ENCODE results near the gene NCOR1. TPM values are rescaled to one million over a fixed set of nuclear protein-coding genes. Genes with fewer than 3 reads are reported as not detected.

NCOR1 gene
- total RNA-seq, 1 experiment from 2014 or later, result 124 TPM

DNA sequence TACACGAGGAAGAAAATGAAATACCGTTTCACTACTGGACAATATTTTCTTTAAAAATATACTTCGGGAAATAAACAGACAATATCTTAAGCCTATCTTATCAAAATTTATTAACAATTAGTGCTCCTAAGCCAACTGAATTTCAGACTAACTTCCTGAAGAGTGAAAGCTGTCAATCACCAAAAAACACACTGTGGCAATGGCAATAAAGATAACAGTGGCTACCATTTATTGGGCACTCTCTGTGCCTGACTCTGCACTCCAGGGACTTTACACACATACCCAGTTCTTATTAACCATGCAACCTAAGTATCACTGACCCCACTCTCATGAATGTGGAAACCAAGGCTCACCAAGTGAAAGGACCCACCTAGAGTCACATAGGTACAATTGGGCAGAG is 83.7 kb downstream of the NCOR1 start:
- peaks cover 4% of the 10 kb centered on the region; the same call in 1 of the 2 replicates for H3K9me3 Mint-ChIP-seq
- POLR2A ChIA-PET, result no interaction called here
- CTCF ChIA-PET, result no interaction called here
- H3K27ac Mint-ChIP-seq, result no peak overlapping the region
- TF ChIP-seq, protein P1, sequence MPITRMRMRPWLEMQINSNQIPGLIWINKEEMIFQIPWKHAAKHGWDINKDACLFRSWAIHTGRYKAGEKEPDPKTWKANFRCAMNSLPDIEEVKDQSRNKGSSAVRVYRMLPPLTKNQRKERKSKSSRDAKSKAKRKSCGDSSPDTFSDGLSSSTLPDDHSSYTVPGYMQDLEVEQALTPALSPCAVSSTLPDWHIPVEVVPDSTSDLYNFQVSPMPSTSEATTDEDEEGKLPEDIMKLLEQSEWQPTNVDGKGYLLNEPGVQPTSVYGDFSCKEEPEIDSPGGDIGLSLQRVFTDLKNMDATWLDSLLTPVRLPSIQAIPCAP (CRISPR knock-in tag; IDR thresholded peaks at IDR 0.05), result no peak
- TF ChIP-seq, protein P2, sequence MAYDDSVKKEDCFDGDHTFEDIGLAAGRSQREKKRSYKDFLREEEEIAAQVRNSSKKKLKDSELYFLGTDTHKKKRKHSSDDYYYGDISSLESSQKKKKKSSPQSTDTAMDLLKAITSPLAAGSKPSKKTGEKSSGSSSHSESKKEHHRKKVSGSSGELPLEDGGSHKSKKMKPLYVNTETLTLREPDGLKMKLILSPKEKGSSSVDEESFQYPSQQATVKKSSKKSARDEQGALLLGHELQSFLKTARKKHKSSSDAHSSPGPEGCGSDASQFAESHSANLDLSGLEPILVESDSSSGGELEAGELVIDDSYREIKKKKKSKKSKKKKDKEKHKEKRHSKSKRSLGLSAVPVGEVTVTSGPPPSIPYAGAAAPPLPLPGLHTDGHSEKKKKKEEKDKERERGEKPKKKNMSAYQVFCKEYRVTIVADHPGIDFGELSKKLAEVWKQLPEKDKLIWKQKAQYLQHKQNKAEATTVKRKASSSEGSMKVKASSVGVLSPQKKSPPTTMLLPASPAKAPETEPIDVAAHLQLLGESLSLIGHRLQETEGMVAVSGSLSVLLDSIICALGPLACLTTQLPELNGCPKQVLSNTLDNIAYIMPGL (CRISPR knock-in tag; IDR thresholded peaks at IDR 0.05), result no peak
- no peak for TF ChIP-seq ZNF232 (CRISPR knock-in tag; IDR thresholded peaks at IDR 0.05)
- no peak for TF ChIP-seq TEAD4 (CRISPR knock-in tag; IDR thresholded peaks at IDR 0.05)
- no peak for TF ChIP-seq TCF7 (CRISPR knock-in tag; IDR thresholded peaks at IDR 0.05; ENCODE audit: low read depth)
- no peak for TF ChIP-seq FOXK1 (CRISPR knock-in tag; IDR thresholded peaks at IDR 0.05)
- TF ChIP-seq TP53 (CRISPR knock-in tag; IDR thresholded peaks at IDR 0.05), result no peak
- TF ChIP-seq FOXJ3 (CRISPR knock-in tag; IDR thresholded peaks at IDR 0.05; ENCODE audit: borderline replicate concordance), result no peak
- TF ChIP-seq, protein P3, sequence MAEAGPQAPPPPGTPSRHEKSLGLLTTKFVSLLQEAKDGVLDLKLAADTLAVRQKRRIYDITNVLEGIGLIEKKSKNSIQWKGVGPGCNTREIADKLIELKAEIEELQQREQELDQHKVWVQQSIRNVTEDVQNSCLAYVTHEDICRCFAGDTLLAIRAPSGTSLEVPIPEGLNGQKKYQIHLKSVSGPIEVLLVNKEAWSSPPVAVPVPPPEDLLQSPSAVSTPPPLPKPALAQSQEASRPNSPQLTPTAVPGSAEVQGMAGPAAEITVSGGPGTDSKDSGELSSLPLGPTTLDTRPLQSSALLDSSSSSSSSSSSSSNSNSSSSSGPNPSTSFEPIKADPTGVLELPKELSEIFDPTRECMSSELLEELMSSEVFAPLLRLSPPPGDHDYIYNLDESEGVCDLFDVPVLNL (CRISPR knock-in tag; IDR thresholded peaks at IDR 0.05; ENCODE audit: borderline replicate concordance, low read depth), result no peak
- no peak for DNase-seq (ENCODE audit: low spot score)
- H3K27me3 Mint-ChIP-seq (ENCODE audit: low read depth), result no peaks in the 10 kb centered on the region
- no peak for ATAC-seq
- H3K4me3 Mint-ChIP-seq, result no peak overlapping the region
- no peaks in the 10 kb centered on the region for H3K4me1 Mint-ChIP-seq
- peaks cover 16% of the 10 kb centered on the region for H3K36me3 Mint-ChIP-seq

DNA sequence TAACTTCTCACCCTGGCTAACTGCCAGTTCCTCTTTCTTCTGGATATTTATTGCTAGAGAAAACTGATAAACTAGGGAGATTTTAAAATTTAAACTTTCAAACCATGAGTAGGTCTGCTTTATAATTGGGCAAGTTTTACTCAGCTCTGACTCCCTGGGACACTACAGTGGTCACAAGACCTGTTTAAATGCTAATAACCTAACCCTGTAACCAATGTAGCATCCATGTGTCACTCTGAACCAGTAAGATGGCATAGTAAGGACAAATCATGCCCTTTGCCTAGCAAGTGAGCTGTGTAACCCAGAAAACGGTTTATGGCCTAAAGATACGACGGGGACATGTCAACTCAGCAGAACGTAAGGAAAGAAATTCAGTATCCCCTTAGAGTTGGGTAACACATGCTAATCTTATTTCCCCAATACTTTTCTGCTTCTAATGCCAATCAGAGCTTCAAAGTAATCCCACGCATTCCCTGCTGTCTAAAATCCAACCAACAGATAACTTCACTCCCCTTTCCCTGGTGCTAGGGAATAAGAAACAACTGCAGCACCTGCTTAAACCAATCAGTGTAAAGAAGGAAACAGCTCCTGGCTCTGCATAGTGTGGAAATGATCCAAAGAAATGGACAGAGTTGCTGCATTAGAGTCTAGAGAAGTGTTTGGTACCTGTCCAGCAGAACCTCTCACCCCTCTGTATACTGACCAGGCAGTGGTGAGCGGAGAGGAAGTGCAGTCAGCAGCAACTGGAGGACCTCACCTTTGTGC is 85.7 kb downstream of the NCOR1 start:
- ChIA-PET CTCF (no interaction called here), POLR2A (no interaction called here)
- H3K27ac Mint-ChIP-seq, result peak overlapping the region; percentile 4; the same call in 1 of the 2 replicates
- H3K4me1 Mint-ChIP-seq, result no peaks in the 10 kb centered on the region
- DNase-seq (ENCODE audit: low spot score) (no peak), ATAC-seq (no peak)
- TF ChIP-seq, protein P4, sequence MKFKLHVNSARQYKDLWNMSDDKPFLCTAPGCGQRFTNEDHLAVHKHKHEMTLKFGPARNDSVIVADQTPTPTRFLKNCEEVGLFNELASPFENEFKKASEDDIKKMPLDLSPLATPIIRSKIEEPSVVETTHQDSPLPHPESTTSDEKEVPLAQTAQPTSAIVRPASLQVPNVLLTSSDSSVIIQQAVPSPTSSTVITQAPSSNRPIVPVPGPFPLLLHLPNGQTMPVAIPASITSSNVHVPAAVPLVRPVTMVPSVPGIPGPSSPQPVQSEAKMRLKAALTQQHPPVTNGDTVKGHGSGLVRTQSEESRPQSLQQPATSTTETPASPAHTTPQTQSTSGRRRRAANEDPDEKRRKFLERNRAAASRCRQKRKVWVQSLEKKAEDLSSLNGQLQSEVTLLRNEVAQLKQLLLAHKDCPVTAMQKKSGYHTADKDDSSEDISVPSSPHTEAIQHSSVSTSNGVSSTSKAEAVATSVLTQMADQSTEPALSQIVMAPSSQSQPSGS (CRISPR knock-in tag; IDR thresholded peaks at IDR 0.05; ENCODE audit: borderline replicate concordance, low read depth), result no peak
- no peak for TF ChIP-seq KAT7 (CRISPR knock-in tag; IDR thresholded peaks at IDR 0.05; ENCODE audit: borderline replicate concordance)
- TF ChIP-seq, protein P5, sequence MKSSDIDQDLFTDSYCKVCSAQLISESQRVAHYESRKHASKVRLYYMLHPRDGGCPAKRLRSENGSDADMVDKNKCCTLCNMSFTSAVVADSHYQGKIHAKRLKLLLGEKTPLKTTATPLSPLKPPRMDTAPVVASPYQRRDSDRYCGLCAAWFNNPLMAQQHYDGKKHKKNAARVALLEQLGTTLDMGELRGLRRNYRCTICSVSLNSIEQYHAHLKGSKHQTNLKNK (CRISPR knock-in tag; IDR thresholded peaks at IDR 0.05), result no peak
- no peak for TF ChIP-seq CBFB (CRISPR knock-in tag; IDR thresholded peaks at IDR 0.05; ENCODE audit: low read depth)
- TF ChIP-seq, protein P6, sequence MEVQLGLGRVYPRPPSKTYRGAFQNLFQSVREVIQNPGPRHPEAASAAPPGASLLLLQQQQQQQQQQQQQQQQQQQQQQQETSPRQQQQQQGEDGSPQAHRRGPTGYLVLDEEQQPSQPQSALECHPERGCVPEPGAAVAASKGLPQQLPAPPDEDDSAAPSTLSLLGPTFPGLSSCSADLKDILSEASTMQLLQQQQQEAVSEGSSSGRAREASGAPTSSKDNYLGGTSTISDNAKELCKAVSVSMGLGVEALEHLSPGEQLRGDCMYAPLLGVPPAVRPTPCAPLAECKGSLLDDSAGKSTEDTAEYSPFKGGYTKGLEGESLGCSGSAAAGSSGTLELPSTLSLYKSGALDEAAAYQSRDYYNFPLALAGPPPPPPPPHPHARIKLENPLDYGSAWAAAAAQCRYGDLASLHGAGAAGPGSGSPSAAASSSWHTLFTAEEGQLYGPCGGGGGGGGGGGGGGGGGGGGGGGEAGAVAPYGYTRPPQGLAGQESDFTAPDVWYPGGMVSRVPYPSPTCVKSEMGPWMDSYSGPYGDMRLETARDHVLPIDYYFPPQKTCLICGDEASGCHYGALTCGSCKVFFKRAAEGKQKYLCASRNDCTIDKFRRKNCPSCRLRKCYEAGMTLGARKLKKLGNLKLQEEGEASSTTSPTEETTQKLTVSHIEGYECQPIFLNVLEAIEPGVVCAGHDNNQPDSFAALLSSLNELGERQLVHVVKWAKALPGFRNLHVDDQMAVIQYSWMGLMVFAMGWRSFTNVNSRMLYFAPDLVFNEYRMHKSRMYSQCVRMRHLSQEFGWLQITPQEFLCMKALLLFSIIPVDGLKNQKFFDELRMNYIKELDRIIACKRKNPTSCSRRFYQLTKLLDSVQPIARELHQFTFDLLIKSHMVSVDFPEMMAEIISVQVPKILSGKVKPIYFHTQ (CRISPR knock-in tag; IDR thresholded peaks at IDR 0.05), result no peak
- TF ChIP-seq, protein P7, sequence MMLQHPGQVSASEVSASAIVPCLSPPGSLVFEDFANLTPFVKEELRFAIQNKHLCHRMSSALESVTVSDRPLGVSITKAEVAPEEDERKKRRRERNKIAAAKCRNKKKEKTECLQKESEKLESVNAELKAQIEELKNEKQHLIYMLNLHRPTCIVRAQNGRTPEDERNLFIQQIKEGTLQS (CRISPR knock-in tag; conservative IDR thresholded peaks at IDR 0.05), result no peak
- no peak overlapping the region for H3K4me3 Mint-ChIP-seq
- H3K27me3 Mint-ChIP-seq (ENCODE audit: low read depth), result no peaks in the 10 kb centered on the region
- peaks cover 4% of the 10 kb centered on the region; the same call in 1 of the 2 replicates for H3K9me3 Mint-ChIP-seq
- peaks cover 13% of the 10 kb centered on the region for H3K36me3 Mint-ChIP-seq

Measured in WTC11 (cell line).